NCI-H128 (cell line): ENCODE data around the gene CORO1A.
"Not testable (repeated sequence)": the region's sequence is repeated elsewhere in the genome, so short reads cannot be mapped to it uniquely, and the experiment has no call there.

ENCODE experiments used
- DNase-seq: peaks from one replicate; lab custom pipeline; 2025; ENCODE audit not compliant: unreplicated experiment; lab: John Stamatoyannopoulos, UW

The CORO1A gene

DNA sequence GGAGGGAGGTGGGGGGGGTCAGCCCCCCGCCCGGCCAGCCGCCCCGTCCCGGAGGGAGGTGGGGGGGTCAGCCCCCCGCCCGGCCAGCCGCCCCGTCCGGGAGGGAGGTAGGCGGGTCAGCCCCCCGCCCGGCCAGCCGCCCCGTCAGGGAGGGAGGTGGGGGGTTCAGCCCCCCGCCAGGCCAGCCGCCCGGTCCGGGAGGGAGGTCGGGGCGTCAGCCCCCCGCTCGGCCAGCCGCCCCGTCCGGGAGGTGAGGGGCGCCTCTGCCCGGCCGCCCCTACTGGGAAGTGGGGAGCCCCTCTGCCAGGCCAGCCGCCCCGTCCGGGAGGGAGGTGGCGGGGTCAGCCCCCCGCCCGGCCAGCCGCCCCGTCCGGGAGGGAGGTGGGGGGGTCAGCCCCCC lies 14.0 kb upstream of the CORO1A start:
- DNase-seq = not testable (repeated sequence)

GRCh38 chr16:30170145-30170544 lies 13.3 kb upstream of the CORO1A start:
- DNase-seq = not testable (repeated sequence)

- no peak for DNase-seq
Measured at GRCh38 chr16:30173054-30173453, 10.3 kb upstream of the CORO1A start.

DNA sequence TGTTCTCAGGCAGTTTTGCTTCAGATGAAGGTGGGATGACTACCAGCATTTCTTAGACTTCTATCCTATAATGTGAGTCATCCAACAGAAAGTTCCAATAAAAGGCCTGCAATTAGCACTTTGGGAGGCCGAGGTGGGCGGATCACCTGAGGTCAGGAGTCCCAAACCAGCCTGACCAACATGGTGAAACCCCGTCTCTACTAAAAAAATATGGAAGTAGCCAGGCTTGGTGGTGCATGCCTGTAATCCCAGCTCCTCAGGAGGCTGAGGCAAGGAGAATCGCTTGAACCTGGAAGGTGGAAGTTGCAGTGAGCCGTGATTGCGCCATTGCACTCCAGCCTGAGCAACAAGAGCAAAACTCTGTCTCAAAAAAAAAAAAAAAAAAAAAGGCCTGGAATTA lies 6.5 kb upstream of the CORO1A start:
- not testable (repeated sequence) for DNase-seq

DNA sequence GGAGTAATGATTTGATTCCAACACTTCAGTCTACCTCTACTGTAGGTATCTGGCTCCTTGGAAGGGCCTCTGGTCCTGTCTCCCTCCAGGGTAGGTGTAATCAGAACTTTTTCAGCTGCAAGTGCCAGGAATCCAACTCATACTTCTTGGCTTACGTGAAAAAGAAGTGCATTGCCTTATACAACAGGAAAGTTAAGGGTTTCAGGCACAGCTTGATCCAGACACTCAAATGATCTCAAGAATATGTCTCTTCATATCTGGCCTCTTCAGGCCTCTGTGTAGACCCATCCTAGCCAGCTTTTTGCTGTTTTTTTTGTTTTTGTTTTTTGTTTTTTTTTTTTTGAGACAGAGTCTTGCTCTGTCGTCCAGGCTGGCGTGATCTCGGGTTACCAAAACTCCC lies 4.2 kb upstream of the CORO1A start:
- DNase-seq = no peak

DNA sequence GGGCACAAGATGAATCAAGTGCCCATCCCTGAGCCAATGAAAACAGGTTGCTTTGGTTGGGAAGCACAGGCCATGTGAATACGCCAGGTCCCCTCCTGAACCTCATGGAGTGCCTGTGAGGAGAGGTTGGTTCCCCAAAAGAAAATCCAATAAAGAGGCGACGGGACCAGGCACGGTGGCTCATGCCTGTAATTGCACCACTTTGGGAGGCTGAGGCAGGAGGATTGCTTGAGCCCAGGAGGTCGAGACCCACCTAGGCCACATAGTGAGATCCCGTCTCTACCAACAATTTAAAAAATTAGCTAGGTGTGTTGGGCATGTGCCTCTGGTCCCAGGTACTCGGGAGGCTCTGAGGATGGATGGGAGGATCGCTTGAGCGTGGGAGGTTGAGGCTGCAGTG lies 3.5 kb upstream of the CORO1A start:
- no peak for DNase-seq

- no peak for DNase-seq
Measured at GRCh38 chr16:30180741-30181140, 2.7 kb upstream of the CORO1A start.

GRCh38 chr16:30184096-30184890 lies 891 bp downstream of the CORO1A start:
- DNase-seq = peak; percentile 25

DNA sequence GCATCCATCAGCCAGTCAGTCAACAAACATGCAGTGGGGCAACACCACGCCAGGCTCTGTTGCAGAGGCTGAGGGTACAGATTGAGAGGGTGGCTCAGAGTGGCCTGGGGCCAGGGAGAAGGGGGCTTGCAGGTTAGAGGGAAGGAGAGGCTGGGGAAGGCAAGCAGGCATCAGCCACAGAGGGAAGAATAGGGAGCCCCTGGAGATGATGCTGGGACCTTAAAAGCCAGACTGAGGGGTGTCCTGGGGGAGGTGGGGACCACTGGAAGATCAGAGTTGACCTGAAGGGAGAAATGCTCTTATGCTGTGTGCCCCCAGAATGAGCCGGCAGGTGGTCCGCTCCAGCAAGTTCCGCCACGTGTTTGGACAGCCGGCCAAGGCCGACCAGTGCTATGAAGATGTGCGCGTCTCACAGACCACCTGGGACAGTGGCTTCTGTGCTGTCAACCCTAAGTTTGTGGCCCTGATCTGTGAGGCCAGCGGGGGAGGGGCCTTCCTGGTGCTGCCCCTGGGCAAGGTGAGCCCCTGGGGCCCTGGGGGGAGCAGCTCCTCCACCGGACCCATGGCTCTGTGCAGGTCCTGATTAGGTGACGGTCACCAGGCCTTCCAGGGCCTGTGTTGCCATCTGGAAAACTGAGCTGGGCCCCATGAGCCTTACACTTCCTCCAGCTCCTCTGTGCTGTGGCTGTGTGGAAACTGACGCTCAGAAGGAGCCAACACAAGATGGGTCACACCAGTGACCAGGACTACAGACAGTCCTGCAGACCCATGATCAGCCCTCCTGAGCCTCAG lies 1.7 kb downstream of the CORO1A start:
- DNase-seq = no peak

GRCh38 chr16:30185683-30186421 lies 2.5 kb downstream of the CORO1A start:
- no peak for DNase-seq

GRCh38 chr16:30186444-30186781 lies 3.0 kb downstream of the CORO1A start:
- no peak for DNase-seq

GRCh38 chr16:30186782-30187555 lies 3.6 kb downstream of the CORO1A start:
- no peak for DNase-seq

DNA sequence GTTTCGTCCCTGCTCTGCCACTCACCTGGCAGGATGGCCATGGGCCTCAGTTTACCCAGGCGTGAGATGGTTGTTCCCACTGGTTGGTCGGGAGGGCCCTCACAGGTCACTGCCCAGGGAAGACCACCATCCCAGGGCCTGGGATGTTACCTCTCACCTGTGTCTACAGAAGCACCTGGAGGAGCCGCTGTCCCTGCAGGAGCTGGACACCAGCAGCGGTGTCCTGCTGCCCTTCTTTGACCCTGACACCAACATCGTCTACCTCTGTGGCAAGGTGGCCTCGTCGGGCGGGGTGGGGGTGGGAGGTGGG lies 4.1 kb downstream of the CORO1A start:
- no peak for DNase-seq

DNA sequence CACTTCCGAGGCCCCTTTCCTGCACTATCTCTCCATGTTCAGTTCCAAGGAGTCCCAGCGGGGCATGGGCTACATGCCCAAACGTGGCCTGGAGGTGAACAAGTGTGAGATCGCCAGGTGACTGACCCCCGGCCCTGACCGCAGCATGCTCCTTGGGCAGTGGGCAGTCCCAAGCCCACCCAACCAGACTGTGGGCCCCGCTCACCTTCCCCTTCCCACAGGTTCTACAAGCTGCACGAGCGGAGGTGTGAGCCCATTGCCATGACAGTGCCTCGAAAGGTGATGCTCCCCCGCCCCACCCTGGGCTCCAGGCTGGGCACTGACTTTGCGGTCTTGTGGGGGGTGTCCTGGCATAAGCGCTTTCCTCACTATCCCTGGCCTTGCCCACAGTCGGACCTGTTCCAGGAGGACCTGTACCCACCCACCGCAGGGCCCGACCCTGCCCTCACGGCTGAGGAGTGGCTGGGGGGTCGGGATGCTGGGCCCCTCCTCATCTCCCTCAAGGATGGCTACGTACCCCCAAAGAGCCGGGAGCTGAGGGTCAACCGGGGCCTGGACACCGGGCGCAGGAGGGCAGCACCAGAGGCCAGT lies 4.7 kb downstream of the CORO1A start:
- no peak for DNase-seq

GRCh38 chr16:30191158-30191557 lies 7.8 kb downstream of the CORO1A start:
- DNase-seq = not testable (repeated sequence)

- not testable (repeated sequence) for DNase-seq
Measured at GRCh38 chr16:30193098-30193497, 9.7 kb downstream of the CORO1A start.

GRCh38 chr16:30193615-30194014 lies 10.2 kb downstream of the CORO1A start, which contains the start of the genes BOLA2B and SLX1A:
Gene BOLA2B (minus strand): TSS chr16:30193666. CDS start chr16:30193595, 71 bp downstream.
Gene SLX1A (plus strand): TSS chr16:30193875. CDS start chr16:30194085, 210 bp downstream.
- not testable (repeated sequence) for DNase-seq

DNA sequence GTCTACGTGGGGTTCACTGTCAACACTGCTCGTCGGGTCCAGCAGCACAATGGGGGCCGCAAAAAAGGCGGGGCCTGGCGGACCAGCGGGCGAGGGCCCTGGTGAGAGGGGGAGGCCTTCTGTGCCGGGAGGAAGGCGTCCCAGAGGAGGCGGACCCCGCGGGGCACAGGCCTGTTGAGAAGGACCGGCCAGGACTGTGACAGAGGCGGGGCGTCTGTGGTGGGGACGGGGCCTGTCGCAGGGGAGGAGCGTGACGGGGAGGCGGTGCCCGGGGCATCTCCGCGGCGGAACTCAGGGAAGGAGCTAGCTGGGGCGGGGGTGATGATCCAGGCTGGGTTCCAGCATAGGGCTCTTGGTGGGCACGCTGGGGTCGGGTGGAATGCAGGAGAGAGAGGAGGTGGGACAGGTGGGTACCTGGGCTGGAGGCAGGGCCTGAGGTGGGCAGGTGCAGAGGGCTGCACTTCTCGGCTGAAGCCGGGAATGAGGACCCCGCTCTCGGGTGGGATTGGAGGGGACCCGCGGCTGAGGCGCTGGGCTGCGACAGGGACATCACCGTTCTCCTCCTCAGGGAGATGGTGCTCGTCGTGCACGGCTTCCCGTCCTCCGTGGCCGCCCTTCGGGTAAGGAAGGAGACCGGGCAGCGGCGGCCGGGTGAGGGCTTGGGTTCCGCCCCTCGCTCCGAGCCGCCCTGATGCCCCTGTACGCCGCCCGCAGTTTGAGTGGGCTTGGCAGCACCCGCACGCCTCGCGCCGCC lies 10.9 kb downstream of the CORO1A start:
- not testable (repeated sequence) for DNase-seq

DNA sequence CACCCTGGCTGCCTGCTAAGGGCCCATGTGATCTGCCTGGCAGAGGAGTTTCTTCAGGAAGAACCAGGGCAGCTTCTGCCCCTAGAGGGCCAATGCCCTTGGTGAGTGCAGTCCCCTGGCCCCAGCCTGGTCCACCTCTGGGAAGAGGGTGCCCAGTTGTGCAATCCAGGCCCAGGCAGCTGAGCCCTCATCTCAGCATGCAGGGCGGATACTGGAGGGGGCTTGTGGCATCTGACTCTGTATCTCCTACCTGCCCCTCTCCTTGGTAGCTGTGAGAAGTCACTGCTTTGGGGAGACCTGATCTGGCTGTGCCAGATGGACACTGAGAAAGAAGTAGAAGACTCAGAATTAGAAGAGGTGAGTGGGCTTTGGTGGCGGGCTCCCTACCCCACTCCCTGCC lies 13.6 kb downstream of the CORO1A start:
- not testable (repeated sequence) for DNase-seq

- not testable (repeated sequence) for DNase-seq
Measured at GRCh38 chr16:30199049-30199448, 15.6 kb downstream of the CORO1A start, which contains the start of gene SULT1A3. Gene SULT1A3 (plus strand): TSS chr16:30199255. CDS start chr16:30200729, 1,474 bp downstream.
